ENCODE data around the gene DNM3.

DNA sequence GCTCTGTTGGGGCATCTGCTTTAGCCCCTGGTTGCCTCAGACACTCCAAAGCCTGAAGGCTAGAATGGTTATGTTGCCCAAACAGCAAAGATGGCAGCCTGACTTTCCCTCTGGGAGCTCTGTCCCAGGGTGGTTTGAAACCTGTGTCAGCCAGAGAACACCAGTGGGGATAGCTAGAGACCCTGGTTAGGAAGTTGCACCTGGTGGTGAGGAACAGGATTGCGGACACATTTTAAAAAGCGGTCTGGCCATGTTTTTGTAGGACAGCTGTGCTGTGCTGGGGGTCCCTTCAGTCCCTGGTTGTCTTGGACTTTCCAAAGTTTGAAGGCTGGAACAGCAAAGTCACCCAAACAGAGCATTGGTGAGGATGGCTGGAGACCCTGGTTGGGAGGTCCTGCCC lies 87.8 kb downstream of the DNM3 start:
- TF ChIP-seq CTCF (IDR thresholded peaks at IDR 0.05; ENCODE audit: low read length) (0 out of 2 replicates have a peak, but pooled peaks have one; percentile 9), EZH2 (IDR thresholded peaks at IDR 0.05; ENCODE audit: borderline replicate concordance, low read length) (no peak)

All from OCI-LY1 (cell line).